SK-N-SH treated with all-trans-retinoic acid at 6 μM for 48 hours (cell line): Measurements from ENCODE around the gene MITF.

ENCODE experiments used
- ATAC-seq: fragments of 200-7000 bp; cut with Tn5 transposase; 3 replicates; pipeline ENCODE4 v1.9.1; 2020; ENCODE audit warnings: mild to moderate bottlenecking, moderate library complexity
- ARNTL ChIP-seq: fragments of 450-650 bp; formaldehyde crosslinking; IDR thresholded peaks from 2 replicates; pipeline ENCODE4 v1.5.0; 2020; ENCODE audit warnings: low read depth, mild to moderate bottlenecking, moderate library complexity, borderline replicate concordance
- BACH2 ChIP-seq: fragments of 250-450 bp; sonication (Bioruptor Pico); IDR thresholded peaks from 2 replicates; pipeline ENCODE4 v1.9.0; 2021; ENCODE audit warnings: mild to moderate bottlenecking, borderline replicate concordance
- CSDC2 ChIP-seq: fragments of 250-450 bp; sonication (Bioruptor Pico); IDR thresholded peaks from 2 replicates; pipeline ENCODE4 v1.5.0; 2020; ENCODE audit warnings: mild to moderate bottlenecking, moderate library complexity
- CSRNP3 ChIP-seq: fragments of 250-450 bp; sonication (Bioruptor Pico); IDR thresholded peaks from 2 replicates; pipeline ENCODE4 v1.5.1; 2021; ENCODE audit warnings: mild to moderate bottlenecking, moderate library complexity
- ESRRG ChIP-seq: fragments of 250-450 bp; sonication (Bioruptor Pico); IDR thresholded peaks from 2 replicates; pipeline ENCODE4 v1.6.1; 2021; ENCODE audit warnings: mild to moderate bottlenecking
- ISL1 ChIP-seq: fragments of 250-450 bp; sonication (Bioruptor Pico); IDR thresholded peaks from 2 replicates; pipeline ENCODE4 v2.1.2; 2022; ENCODE audit warnings: mild to moderate bottlenecking, moderate library complexity
- OSR1 ChIP-seq: fragments of 250-450 bp; sonication (Bioruptor Pico); IDR thresholded peaks from 2 replicates; pipeline ENCODE4 v1.8.0; 2022; ENCODE audit warnings: moderate library complexity, mild to moderate bottlenecking, inconsistent platforms
- PATZ1 ChIP-seq: fragments of 250-450 bp; sonication (Bioruptor Pico); IDR thresholded peaks from 2 replicates; pipeline ENCODE4 v1.8.0; 2020; ENCODE audit warnings: mild to moderate bottlenecking, moderate library complexity, borderline replicate concordance
- POU6F1 ChIP-seq: fragments of 250-450 bp; sonication (Bioruptor Pico); IDR thresholded peaks from 2 replicates; pipeline ENCODE4 v1.8.0; 2021; ENCODE audit warnings: low read depth, mild to moderate bottlenecking, moderate library complexity, borderline replicate concordance
- PPARA ChIP-seq: fragments of 250-450 bp; sonication (Bioruptor Pico); IDR thresholded peaks from 2 replicates; pipeline ENCODE4 v1.5.0; 2020; ENCODE audit warnings: mild to moderate bottlenecking, borderline replicate concordance
- RARB ChIP-seq: fragments of 250-450 bp; sonication (Bioruptor Pico); IDR thresholded peaks from 2 replicates; pipeline ENCODE4 v1.8.0; 2021; ENCODE audit warnings: mild to moderate bottlenecking, moderate library complexity
- SNAI2 ChIP-seq: fragments of 250-450 bp; sonication (Bioruptor Pico); IDR thresholded peaks from 2 replicates; pipeline ENCODE4 v1.5.0; 2020; ENCODE audit warnings: mild to moderate bottlenecking, moderate library complexity
- TCF4 ChIP-seq: fragments of 250-450 bp; sonication (Bioruptor Pico); IDR thresholded peaks from 2 replicates; pipeline ENCODE4 v1.8.0; 2021; ENCODE audit warnings: mild to moderate bottlenecking, moderate library complexity, borderline replicate concordance
- TOX ChIP-seq: fragments of 250-450 bp; sonication (Bioruptor Pico); IDR thresholded peaks from 2 replicates; pipeline ENCODE4 v1.8.0; 2021; ENCODE audit warnings: mild to moderate bottlenecking, moderate library complexity, borderline replicate concordance
- ZC3H10 ChIP-seq: fragments of 250-450 bp; sonication (Bioruptor Pico); IDR thresholded peaks from 2 replicates; pipeline ENCODE4 v1.5.1; 2021; ENCODE audit warnings: mild to moderate bottlenecking, moderate library complexity
- ZFP3 ChIP-seq: fragments of 250-450 bp; sonication (Bioruptor Pico); IDR thresholded peaks from 2 replicates; pipeline ENCODE4 v1.5.0; 2020; ENCODE audit warnings: mild to moderate bottlenecking, moderate library complexity
- ZNF70 ChIP-seq: fragments of 450-650 bp; formaldehyde crosslinking; IDR thresholded peaks from 2 replicates; pipeline ENCODE4 v1.5.0; 2020; ENCODE audit warnings: mild to moderate bottlenecking, moderate library complexity
- ZNF8 ChIP-seq: fragments of 450-650 bp; formaldehyde crosslinking; IDR thresholded peaks from 2 replicates; pipeline ENCODE4 v1.5.0; 2020; ENCODE audit warnings: mild to moderate bottlenecking, moderate library complexity
- TF ChIP-seq, protein P1 (sequence below): fragments of 250-450 bp; sonication (Bioruptor Pico); IDR thresholded peaks from 2 replicates; pipeline ENCODE4 v1.5.1; 2020; ENCODE audit warnings: low read depth, mild to moderate bottlenecking, moderate library complexity
- TF ChIP-seq, protein P2 (sequence below): fragments of 250-450 bp; sonication (Bioruptor Pico); IDR thresholded peaks from 2 replicates; pipeline ENCODE4 v1.5.0; 2020; ENCODE audit warnings: mild to moderate bottlenecking, moderate library complexity

Gene MITF

GRCh38 chr3:69739204-69740102 lies at the start of gene MITF:
TSS of gene MITF (plus strand) at chr3:69739464. CDS start at chr3:69739598, 134 bp downstream.
- ATAC-seq: peak; percentile 98
- TF ChIP-seq PATZ1 (CRISPR knock-in tag) (0 out of 2 replicates have a peak, but pooled peaks have one; percentile 25), CSDC2 (CRISPR knock-in tag) (no peak), ZFP3 (CRISPR knock-in tag) (0 out of 2 replicates have a peak, but pooled peaks have one; percentile 19)

DNA sequence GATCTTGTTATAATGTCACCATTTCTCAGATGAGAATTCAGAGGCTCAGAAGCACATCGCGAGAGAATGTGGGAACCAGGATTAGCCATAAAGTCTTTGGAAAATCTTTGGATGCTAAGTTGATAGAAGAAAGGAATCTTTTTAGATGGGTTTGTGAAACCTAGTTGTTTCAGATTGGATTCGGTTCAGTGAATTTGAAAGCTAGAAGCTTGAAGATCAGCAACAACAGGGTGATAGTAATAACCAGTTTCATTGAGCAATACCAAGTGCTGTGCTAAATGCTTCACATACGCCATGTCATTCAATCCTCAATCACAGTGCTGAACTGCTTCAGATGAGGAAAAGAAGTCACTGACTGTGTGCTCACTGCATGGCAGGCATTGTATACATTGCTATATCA lies 47.4 kb upstream of the MITF start:
- ATAC-seq: no peak
- TF ChIP-seq TCF4 (CRISPR knock-in tag): no peak
- no peak for TF ChIP-seq SNAI2

GRCh38 chr3:69692761-69693160 lies 46.5 kb upstream of the MITF start:
- ATAC-seq: no peak
- TF ChIP-seq ISL1 (CRISPR knock-in tag) (no peak), ESRRG (no peak), TCF4 (CRISPR knock-in tag) (no peak)

DNA sequence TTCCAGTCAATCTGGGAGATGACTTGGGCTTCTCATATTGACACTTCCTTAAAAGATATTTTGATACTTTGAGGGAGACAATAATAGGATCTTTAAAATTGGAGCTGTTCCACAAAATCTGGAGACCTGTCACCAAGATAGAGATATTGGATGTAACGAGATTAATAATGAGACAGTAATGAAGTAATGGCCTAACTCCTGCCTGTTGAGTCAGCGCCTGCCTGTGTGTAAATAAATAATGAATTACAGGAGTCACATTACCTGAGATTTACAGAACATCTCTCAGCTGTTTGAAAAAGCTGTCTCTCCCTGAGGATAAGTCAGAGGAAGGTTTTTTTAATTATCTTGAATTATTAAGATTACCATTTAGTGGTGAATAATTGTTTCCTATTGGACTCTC lies 43.8 kb upstream of the MITF start:
- ATAC-seq: no peak
- no peak for TF ChIP-seq ESRRG
- TF ChIP-seq SNAI2: no peak
- peak; percentile 76; the same call in 1 of the 2 replicates for TF ChIP-seq ZC3H10 (CRISPR knock-in tag)
- TF ChIP-seq ZNF8: no peak
- no peak for TF ChIP-seq ARNTL
- no peak for TF ChIP-seq CSRNP3 (CRISPR knock-in tag)
- no peak for TF ChIP-seq TCF4 (CRISPR knock-in tag)
- TF ChIP-seq, protein P1, sequence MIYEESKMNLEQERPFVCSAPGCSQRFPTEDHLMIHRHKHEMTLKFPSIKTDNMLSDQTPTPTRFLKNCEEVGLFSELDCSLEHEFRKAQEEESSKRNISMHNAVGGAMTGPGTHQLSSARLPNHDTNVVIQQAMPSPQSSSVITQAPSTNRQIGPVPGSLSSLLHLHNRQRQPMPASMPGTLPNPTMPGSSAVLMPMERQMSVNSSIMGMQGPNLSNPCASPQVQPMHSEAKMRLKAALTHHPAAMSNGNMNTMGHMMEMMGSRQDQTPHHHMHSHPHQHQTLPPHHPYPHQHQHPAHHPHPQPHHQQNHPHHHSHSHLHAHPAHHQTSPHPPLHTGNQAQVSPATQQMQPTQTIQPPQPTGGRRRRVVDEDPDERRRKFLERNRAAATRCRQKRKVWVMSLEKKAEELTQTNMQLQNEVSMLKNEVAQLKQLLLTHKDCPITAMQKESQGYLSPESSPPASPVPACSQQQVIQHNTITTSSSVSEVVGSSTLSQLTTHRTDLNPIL (CRISPR knock-in tag): no peak
- TF ChIP-seq, protein P2, sequence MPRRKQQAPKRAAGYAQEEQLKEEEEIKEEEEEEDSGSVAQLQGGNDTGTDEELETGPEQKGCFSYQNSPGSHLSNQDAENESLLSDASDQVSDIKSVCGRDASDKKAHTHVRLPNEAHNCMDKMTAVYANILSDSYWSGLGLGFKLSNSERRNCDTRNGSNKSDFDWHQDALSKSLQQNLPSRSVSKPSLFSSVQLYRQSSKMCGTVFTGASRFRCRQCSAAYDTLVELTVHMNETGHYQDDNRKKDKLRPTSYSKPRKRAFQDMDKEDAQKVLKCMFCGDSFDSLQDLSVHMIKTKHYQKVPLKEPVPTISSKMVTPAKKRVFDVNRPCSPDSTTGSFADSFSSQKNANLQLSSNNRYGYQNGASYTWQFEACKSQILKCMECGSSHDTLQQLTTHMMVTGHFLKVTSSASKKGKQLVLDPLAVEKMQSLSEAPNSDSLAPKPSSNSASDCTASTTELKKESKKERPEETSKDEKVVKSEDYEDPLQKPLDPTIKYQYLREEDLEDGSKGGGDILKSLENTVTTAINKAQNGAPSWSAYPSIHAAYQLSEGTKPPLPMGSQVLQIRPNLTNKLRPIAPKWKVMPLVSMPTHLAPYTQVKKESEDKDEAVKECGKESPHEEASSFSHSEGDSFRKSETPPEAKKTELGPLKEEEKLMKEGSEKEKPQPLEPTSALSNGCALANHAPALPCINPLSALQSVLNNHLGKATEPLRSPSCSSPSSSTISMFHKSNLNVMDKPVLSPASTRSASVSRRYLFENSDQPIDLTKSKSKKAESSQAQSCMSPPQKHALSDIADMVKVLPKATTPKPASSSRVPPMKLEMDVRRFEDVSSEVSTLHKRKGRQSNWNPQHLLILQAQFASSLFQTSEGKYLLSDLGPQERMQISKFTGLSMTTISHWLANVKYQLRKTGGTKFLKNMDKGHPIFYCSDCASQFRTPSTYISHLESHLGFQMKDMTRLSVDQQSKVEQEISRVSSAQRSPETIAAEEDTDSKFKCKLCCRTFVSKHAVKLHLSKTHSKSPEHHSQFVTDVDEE: no peak
- no peak for TF ChIP-seq RARB (CRISPR knock-in tag)
- TF ChIP-seq POU6F1: no peak
- TF ChIP-seq ZFP3 (CRISPR knock-in tag): no peak
- peak; percentile 31; the same call in 1 of the 2 replicates for TF ChIP-seq ISL1 (CRISPR knock-in tag)
- no peak for TF ChIP-seq ZNF70 (CRISPR knock-in tag)
- TF ChIP-seq CSDC2 (CRISPR knock-in tag): no peak

DNA sequence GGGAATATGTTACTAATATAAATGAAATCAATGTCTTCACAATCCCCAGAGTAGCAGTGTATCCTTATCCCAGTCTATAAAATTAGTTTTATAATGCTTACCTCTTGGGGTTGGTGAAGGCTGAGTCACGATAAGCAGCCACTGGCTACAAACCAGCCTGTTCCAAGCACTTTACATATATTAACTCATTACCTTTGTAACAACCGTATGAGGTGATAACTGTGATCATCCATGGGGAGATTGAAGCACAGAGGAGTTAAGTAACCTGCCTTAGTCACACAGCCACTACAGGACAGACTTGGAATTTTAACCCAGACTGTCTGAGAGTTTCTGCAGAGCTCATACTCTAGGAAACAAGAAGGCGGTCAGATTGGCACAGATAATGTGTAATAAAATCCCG lies 43.3 kb upstream of the MITF start:
- no peak for ATAC-seq
- TF ChIP-seq ZC3H10 (CRISPR knock-in tag): no peak
- TF ChIP-seq ZNF8: no peak
- TF ChIP-seq TCF4 (CRISPR knock-in tag): no peak
- no peak for TF ChIP-seq CSDC2 (CRISPR knock-in tag)
- TF ChIP-seq ISL1 (CRISPR knock-in tag): no peak
- no peak for TF ChIP-seq PPARA (CRISPR knock-in tag)
- no peak for TF ChIP-seq ARNTL
- TF ChIP-seq BACH2 (CRISPR knock-in tag): no peak
- TF ChIP-seq SNAI2: no peak
- TF ChIP-seq TOX (CRISPR knock-in tag): no peak
- TF ChIP-seq RARB (CRISPR knock-in tag): no peak
- no peak for TF ChIP-seq OSR1 (CRISPR knock-in tag)
- TF ChIP-seq PATZ1 (CRISPR knock-in tag): no peak
